Measurements from ENCODE around the gene HIBADH.

- no peak for TF ChIP-seq POLR2A (IDR thresholded peaks at IDR 0.05)
- TF ChIP-seq CTCF (IDR thresholded peaks at IDR 0.05): no peak
Observed at GRCh38 chr7:27647046-27647445, 15.6 kb downstream of the HIBADH start.

Measured in vagina (tissue), 2 donors.